ENCODE measurements around the gene SHROOM3. TPM values are rescaled to one million over a fixed set of nuclear protein-coding genes. Genes with fewer than 3 reads are reported as not detected.

Gene SHROOM3
- total RNA-seq, 1 donor from 2014 or later, result 16.2 TPM

- peaks cover 5% of the 10 kb centered on the region for H3K27me3 ChIP-seq (ENCODE audit: low read depth)
- DNase-seq, result no peak
- intact Hi-C loops (cut with micrococcal nuclease), result no loop called here
- no peak overlapping the region for H3K27ac ChIP-seq (replicated peaks)
- no peaks in the 10 kb centered on the region for H3K9me3 ChIP-seq (replicated peaks)
- peaks cover 19% of the 10 kb centered on the region for H3K4me1 ChIP-seq
- no peak overlapping the region for H3K4me3 ChIP-seq
- H3K36me3 ChIP-seq, result no peaks in the 10 kb centered on the region
- TF ChIP-seq, protein P1, sequence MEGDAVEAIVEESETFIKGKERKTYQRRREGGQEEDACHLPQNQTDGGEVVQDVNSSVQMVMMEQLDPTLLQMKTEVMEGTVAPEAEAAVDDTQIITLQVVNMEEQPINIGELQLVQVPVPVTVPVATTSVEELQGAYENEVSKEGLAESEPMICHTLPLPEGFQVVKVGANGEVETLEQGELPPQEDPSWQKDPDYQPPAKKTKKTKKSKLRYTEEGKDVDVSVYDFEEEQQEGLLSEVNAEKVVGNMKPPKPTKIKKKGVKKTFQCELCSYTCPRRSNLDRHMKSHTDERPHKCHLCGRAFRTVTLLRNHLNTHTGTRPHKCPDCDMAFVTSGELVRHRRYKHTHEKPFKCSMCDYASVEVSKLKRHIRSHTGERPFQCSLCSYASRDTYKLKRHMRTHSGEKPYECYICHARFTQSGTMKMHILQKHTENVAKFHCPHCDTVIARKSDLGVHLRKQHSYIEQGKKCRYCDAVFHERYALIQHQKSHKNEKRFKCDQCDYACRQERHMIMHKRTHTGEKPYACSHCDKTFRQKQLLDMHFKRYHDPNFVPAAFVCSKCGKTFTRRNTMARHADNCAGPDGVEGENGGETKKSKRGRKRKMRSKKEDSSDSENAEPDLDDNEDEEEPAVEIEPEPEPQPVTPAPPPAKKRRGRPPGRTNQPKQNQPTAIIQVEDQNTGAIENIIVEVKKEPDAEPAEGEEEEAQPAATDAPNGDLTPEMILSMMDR (IDR thresholded peaks at IDR 0.05; ENCODE audit: borderline replicate concordance), result no peak
These were observed 146.3 kb downstream of the SHROOM3 start for GRCh38 chr4:76581077-76581962.

- intact Hi-C loops (cut with micrococcal nuclease), result no loop called here
- Histone ChIP-seq H3K4me3 (no peak overlapping the region), H3K9me3 (replicated peaks) (no peaks in the 10 kb centered on the region), H3K27ac (replicated peaks) (no peak overlapping the region), H3K4me1 (peaks cover 20% of the 10 kb centered on the region), H3K27me3 (ENCODE audit: low read depth) (peaks cover 4% of the 10 kb centered on the region), H3K36me3 (no peaks in the 10 kb centered on the region)
- no peak for DNase-seq
- TF ChIP-seq, protein P1 (IDR thresholded peaks at IDR 0.05; ENCODE audit: borderline replicate concordance), result no peak
These were observed 147.2 kb downstream of the SHROOM3 start for GRCh38 chr4:76582074-76582816.

- Histone ChIP-seq H3K9me3 (replicated peaks) (no peaks in the 10 kb centered on the region), H3K36me3 (no peaks in the 10 kb centered on the region), H3K4me3 (no peak overlapping the region), H3K4me1 (peaks cover 20% of the 10 kb centered on the region), H3K27ac (replicated peaks) (no peak overlapping the region), H3K27me3 (ENCODE audit: low read depth) (no peaks in the 10 kb centered on the region)
- TF ChIP-seq, protein P1 (IDR thresholded peaks at IDR 0.05; ENCODE audit: borderline replicate concordance), result no peak
- intact Hi-C loops (cut with micrococcal nuclease), result no loop called here
- DNase-seq, result no peak
These were observed 147.7 kb downstream of the SHROOM3 start for GRCh38 chr4:76582817-76583087.

DNA sequence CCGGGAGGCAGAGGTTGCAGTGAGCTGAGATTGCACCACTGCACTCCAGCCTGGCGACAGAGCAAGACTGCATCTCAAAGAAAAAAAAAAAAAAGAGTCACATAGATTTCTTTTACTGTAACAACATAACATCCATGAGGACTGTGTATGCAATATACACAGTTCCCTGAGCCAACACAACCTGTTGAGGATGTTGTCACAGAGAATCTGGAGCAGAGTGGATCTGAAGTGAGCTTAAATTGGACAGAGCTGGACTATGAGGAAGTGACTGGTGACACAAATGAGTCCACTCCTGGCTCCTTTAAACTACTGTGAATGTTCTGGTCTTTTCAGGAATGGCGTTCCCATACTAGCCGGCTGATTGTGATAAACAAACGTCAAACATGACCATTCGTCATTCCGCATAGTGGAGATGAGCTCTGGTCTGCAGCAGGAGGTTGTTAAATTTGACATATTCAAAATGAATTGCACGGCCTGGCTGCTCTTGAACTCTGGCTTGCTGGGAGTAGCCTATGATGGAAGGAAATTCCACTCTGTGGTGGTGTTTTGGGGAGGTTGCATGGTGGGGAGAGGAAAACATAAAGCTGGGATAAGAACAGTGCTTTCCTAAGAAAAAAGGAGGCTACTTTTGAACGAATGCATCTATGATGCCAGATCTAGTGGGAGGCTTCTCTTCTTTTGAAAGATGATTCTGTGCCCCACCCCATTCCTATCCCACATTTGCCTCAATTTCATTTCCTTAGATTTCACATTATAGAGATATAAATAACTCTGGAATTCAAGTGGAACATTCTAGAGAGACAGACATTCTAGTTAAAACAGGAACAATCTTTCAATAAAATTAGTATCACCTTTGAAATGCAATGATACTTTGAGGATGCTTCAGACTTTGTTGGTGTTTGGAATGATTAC, 149.5 kb downstream of the SHROOM3 start:
- Histone ChIP-seq H3K4me3 (no peak overlapping the region), H3K9me3 (replicated peaks) (no peaks in the 10 kb centered on the region), H3K36me3 (no peaks in the 10 kb centered on the region), H3K27ac (replicated peaks) (no peak overlapping the region), H3K27me3 (ENCODE audit: low read depth) (no peaks in the 10 kb centered on the region), H3K4me1 (peaks cover 36% of the 10 kb centered on the region)
- intact Hi-C loops (cut with micrococcal nuclease), result no loop called here
- no peak for DNase-seq
- TF ChIP-seq, protein P1 (IDR thresholded peaks at IDR 0.05; ENCODE audit: borderline replicate concordance), result no peak

DNA sequence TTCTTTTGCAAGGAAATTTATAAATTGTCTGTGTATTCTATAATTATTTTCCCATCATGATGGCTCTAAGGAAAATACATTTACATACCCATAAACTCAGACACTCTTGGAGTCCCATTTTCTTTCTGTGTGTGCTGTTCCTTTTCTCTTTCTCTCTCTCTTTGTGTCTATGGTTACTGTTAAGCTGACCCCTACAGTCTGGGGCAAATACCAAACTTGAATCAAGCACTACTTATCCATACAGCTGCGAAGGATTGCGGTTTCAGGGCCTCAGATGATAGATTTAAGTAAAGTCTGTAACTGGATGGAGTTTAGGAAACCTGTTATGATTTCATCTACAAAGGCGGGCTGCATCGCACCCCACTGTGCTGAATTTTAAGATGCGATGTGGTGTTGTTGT, 150.2 kb downstream of the SHROOM3 start:
- H3K27me3 ChIP-seq (ENCODE audit: low read depth), result no peaks in the 10 kb centered on the region
- H3K36me3 ChIP-seq, result no peaks in the 10 kb centered on the region
- no peaks in the 10 kb centered on the region for H3K9me3 ChIP-seq (replicated peaks)
- no peak for DNase-seq
- TF ChIP-seq, protein P1 (IDR thresholded peaks at IDR 0.05; ENCODE audit: borderline replicate concordance), result no peak
- H3K4me1 ChIP-seq, result peaks cover 44% of the 10 kb centered on the region
- peak overlapping the region; percentile 66 for H3K4me3 ChIP-seq
- H3K27ac ChIP-seq (replicated peaks), result peak overlapping the region; percentile 85
- intact Hi-C loops (cut with micrococcal nuclease), result no loop called here
